ENCODE data around the gene KRTAP10-1. TPM values are rescaled to one million over a fixed set of nuclear protein-coding genes. Genes with fewer than 3 reads are reported as not detected.

Gene KRTAP10-1
- total and polyA plus RNA-seq, 4 donors = not detected

DNA sequence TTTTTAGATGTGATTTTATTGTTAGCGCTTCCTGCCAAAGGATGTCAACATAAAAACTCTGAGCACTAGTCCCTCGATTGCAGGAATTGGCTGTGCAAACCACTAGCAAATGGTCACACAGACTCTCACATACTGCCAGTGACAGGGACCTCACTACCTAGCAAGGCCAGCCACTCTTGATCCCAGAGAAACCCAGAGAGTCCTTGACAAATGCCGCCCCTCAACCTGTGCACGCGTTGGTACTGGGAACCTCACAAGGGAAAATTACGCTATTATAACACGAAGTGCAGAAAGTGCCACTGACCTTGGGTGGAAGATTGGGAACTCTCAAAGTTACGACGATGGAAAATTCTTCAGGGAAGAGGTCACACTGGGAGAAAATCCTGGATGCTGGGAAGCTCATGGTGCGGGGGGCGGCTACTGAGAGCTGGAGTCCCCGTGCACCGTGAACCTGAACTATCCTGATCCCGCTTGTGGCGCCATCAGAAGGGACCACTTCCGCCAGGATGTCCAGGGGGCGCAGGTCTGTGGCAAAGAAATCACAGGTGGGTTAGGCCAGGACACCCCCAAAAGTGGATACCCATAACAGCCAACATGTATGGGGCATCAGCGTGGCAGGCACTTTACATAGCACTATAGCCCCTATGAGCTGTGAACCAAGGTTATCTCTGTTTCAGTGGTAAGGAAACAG is 27.6 kb upstream of the KRTAP10-1 start:
- H3K4me1 ChIP-seq (ENCODE audit: control insufficient read depth in 4 of 4, insufficient read depth in 4 of 4, low read length in 3 of 4) = no peaks in the 10 kb centered on the region
- peaks cover 0 to 3% (median 1%) of the 10 kb centered on the region in 4 donors for H3K9me3 ChIP-seq (ENCODE audit: control insufficient read depth in 4 of 4, low read length in 3 of 4)
- no peak overlapping the region for H3K9ac ChIP-seq (ENCODE audit: low read depth in 1 of 2, low read length in 2 of 2)
- WGBS = 91% methylated on average over 18 of the region's 18 CpGs
- no peaks in the 10 kb centered on the region for H3K27me3 ChIP-seq (ENCODE audit: control insufficient read depth in 4 of 4, insufficient read depth in 4 of 4, low read length in 3 of 4)
- no peak overlapping the region for H3K27ac ChIP-seq (ENCODE audit: low read depth in 1 of 2, low read length in 2 of 2)
- no peak for DNase-seq (ENCODE audit: low spot score)
- H3K36me3 ChIP-seq (ENCODE audit: control insufficient read depth in 4 of 4, insufficient read depth in 3 of 4, low read depth in 1 of 4, low read length in 3 of 4) = no peaks in the 10 kb centered on the region
- TF ChIP-seq, protein P1, sequence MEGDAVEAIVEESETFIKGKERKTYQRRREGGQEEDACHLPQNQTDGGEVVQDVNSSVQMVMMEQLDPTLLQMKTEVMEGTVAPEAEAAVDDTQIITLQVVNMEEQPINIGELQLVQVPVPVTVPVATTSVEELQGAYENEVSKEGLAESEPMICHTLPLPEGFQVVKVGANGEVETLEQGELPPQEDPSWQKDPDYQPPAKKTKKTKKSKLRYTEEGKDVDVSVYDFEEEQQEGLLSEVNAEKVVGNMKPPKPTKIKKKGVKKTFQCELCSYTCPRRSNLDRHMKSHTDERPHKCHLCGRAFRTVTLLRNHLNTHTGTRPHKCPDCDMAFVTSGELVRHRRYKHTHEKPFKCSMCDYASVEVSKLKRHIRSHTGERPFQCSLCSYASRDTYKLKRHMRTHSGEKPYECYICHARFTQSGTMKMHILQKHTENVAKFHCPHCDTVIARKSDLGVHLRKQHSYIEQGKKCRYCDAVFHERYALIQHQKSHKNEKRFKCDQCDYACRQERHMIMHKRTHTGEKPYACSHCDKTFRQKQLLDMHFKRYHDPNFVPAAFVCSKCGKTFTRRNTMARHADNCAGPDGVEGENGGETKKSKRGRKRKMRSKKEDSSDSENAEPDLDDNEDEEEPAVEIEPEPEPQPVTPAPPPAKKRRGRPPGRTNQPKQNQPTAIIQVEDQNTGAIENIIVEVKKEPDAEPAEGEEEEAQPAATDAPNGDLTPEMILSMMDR (IDR thresholded peaks at IDR 0.05; ENCODE audit: low read depth, low read length, missing input control) = no peak
- TF ChIP-seq RXRA (IDR thresholded peaks at IDR 0.05) (no peak), JUND (IDR thresholded peaks at IDR 0.05) (no peak), FOXA1 (IDR thresholded peaks at IDR 0.05) (no peak), HNF4A (conservative IDR thresholded peaks at IDR 0.05) (no peak), EGR1 (IDR thresholded peaks at IDR 0.05; ENCODE audit: low read depth in 2 of 2) (no peak), RAD21 (IDR thresholded peaks at IDR 0.05) (no peak), GABPA (IDR thresholded peaks at IDR 0.05 in 1 of 2, conservative IDR thresholded peaks at IDR 0.05 in 1 of 2) (no peak), TAF1 (conservative IDR thresholded peaks at IDR 0.05) (no peak)
- TF ChIP-seq, protein P2, sequence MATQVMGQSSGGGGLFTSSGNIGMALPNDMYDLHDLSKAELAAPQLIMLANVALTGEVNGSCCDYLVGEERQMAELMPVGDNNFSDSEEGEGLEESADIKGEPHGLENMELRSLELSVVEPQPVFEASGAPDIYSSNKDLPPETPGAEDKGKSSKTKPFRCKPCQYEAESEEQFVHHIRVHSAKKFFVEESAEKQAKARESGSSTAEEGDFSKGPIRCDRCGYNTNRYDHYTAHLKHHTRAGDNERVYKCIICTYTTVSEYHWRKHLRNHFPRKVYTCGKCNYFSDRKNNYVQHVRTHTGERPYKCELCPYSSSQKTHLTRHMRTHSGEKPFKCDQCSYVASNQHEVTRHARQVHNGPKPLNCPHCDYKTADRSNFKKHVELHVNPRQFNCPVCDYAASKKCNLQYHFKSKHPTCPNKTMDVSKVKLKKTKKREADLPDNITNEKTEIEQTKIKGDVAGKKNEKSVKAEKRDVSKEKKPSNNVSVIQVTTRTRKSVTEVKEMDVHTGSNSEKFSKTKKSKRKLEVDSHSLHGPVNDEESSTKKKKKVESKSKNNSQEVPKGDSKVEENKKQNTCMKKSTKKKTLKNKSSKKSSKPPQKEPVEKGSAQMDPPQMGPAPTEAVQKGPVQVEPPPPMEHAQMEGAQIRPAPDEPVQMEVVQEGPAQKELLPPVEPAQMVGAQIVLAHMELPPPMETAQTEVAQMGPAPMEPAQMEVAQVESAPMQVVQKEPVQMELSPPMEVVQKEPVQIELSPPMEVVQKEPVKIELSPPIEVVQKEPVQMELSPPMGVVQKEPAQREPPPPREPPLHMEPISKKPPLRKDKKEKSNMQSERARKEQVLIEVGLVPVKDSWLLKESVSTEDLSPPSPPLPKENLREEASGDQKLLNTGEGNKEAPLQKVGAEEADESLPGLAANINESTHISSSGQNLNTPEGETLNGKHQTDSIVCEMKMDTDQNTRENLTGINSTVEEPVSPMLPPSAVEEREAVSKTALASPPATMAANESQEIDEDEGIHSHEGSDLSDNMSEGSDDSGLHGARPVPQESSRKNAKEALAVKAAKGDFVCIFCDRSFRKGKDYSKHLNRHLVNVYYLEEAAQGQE (IDR thresholded peaks at IDR 0.05) = no peak
- TF ChIP-seq, protein P3, sequence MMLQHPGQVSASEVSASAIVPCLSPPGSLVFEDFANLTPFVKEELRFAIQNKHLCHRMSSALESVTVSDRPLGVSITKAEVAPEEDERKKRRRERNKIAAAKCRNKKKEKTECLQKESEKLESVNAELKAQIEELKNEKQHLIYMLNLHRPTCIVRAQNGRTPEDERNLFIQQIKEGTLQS (IDR thresholded peaks at IDR 0.05) = no peak
- H3K4me3 ChIP-seq (ENCODE audit: low read depth in 1 of 3, low read length in 3 of 3) = no peak overlapping the region

DNA sequence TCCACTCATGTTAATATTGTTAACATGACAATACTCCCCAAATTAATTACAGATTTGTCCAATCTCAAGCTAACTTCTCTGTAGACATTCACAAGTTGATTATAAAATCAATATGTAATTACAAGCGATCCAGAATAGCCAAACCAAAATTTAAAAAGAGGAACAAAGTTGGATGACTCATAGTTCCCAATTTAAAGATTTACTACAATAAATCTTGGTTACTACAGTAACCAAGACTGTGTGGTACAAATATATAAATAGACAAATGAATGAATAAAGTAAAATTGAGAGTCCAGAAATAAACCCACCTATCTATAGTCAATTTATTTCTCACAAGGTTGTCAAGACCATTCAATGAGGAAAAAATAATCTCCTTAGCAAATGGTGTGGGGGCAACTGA is 26.4 kb upstream of the KRTAP10-1 start:
- TF ChIP-seq HNF4A (conservative IDR thresholded peaks at IDR 0.05) (no peak), FOXA2 (IDR thresholded peaks at IDR 0.05) (no peak), RXRA (IDR thresholded peaks at IDR 0.05) (no peak)
- H3K4me1 ChIP-seq (ENCODE audit: control insufficient read depth in 4 of 4, insufficient read depth in 4 of 4, low read length in 3 of 4) = no peaks in the 10 kb centered on the region
- no peaks in the 10 kb centered on the region for H3K27me3 ChIP-seq (ENCODE audit: control insufficient read depth in 4 of 4, insufficient read depth in 4 of 4, low read length in 3 of 4)
- H3K4me3 ChIP-seq (ENCODE audit: low read depth in 1 of 3, low read length in 3 of 3) = no peak overlapping the region
- H3K9me3 ChIP-seq (ENCODE audit: control insufficient read depth in 4 of 4, low read length in 3 of 4) = peaks cover 0 to 2% (median 0%) of the 10 kb centered on the region in 4 donors
- no peak overlapping the region for H3K9ac ChIP-seq (ENCODE audit: low read depth in 1 of 2, low read length in 2 of 2)
- no peak for DNase-seq (ENCODE audit: low spot score)
- no peaks in the 10 kb centered on the region for H3K36me3 ChIP-seq (ENCODE audit: control insufficient read depth in 4 of 4, insufficient read depth in 3 of 4, low read depth in 1 of 4, low read length in 3 of 4)
- WGBS = 67% methylated on average over 1 of the region's 1 CpG
- no peak overlapping the region for H3K27ac ChIP-seq (ENCODE audit: low read depth in 1 of 2, low read length in 2 of 2)

Data from liver (tissue), 9 donors.